ENCODE measurements around the gene TCP11L2.

DNA sequence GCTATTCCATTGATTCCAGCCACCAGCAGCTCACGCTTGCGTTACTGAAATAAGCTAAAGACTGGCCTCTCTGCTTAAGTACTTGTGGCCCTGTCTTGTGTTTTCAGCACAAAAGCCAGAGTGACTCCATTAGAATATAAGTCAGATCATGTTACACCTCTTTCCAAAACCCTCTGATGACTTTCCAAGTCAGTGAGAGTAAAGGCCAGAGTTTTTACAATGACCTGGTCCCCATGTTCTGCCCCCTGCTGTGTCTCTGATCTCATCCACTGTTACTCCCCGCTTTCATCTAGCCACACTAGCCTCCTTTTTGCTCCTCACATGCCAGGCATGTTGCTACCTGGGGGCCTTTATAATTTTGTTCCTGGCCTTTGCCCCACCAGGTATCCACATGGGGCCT, 47.8 kb upstream of the TCP11L2 start:
- TF ChIP-seq, protein P1, sequence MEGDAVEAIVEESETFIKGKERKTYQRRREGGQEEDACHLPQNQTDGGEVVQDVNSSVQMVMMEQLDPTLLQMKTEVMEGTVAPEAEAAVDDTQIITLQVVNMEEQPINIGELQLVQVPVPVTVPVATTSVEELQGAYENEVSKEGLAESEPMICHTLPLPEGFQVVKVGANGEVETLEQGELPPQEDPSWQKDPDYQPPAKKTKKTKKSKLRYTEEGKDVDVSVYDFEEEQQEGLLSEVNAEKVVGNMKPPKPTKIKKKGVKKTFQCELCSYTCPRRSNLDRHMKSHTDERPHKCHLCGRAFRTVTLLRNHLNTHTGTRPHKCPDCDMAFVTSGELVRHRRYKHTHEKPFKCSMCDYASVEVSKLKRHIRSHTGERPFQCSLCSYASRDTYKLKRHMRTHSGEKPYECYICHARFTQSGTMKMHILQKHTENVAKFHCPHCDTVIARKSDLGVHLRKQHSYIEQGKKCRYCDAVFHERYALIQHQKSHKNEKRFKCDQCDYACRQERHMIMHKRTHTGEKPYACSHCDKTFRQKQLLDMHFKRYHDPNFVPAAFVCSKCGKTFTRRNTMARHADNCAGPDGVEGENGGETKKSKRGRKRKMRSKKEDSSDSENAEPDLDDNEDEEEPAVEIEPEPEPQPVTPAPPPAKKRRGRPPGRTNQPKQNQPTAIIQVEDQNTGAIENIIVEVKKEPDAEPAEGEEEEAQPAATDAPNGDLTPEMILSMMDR (IDR thresholded peaks at IDR 0.05; ENCODE audit: low read depth, low read length, poor library complexity, severe bottlenecking): no peak
- no peak for TF ChIP-seq EZH2phosphoT487 (IDR thresholded peaks at IDR 0.05; ENCODE audit: borderline replicate concordance, low read length)

All from DOHH2 (cell line).